Thoracic aorta (tissue), 2 donors: ENCODE results near the gene PTPRH. TPM values are rescaled to one million over a fixed set of nuclear protein-coding genes. Genes with fewer than 3 reads are reported as not detected.

Experiments
- ATAC-seq: fragments of 150-250 bp; one replicate; pipeline ENCODE4 v1.8.0; 2017; ENCODE audit warnings: low read depth; ENCODE audit not compliant: insufficient number of reproducible peaks, low FRiP score
- DNase-seq: peaks from one replicate; pipeline ENCODE4 v3.0.0-alpha.2; 2020; ENCODE audit warnings: low spot score
- H3K27ac ChIP-seq, 2 donors: fragments of 200-600 bp; sonication (generic); 1 replicate in 1 of 2; 2 replicates in 1 of 2; pipeline ENCODE4 v1.5.1; 2016; ENCODE audit warnings: mild to moderate bottlenecking in 2 of 2, moderate library complexity in 2 of 2
- H3K27me3 ChIP-seq: fragments of 200-600 bp; sonication (generic); replicated peaks from 2 replicates; pipeline ENCODE4 v1.6.0; 2016; ENCODE audit warnings: mild to moderate bottlenecking; ENCODE audit not compliant: insufficient read depth
- H3K36me3 ChIP-seq: fragments of 200-600 bp; sonication (generic); one replicate; pipeline ENCODE4 v1.5.1; 2016
- H3K4me1 ChIP-seq, 2 donors: fragments of 200-600 bp; sonication (generic); 1 replicate in 1 of 2; 2 replicates in 1 of 2; pipeline versions ENCODE4 v1.5.1 to v1.6.0; 2016; ENCODE audit warnings: low read depth in 2 of 2, mild to moderate bottlenecking in 1 of 2; ENCODE audit not compliant: control insufficient read depth in 1 of 2
- H3K4me3 ChIP-seq: fragments of 200-600 bp; sonication (generic); 2 replicates; pipeline ENCODE4 v1.5.1; 2016; ENCODE audit warnings: mild to moderate bottlenecking
- H3K9me3 ChIP-seq: fragments of 200-600 bp; sonication (generic); 2 replicates; pipeline ENCODE4 v1.5.1; 2016
- CTCF ChIP-seq: fragments of 200-600 bp; sonication (generic); IDR thresholded peaks from one replicate; pipeline ENCODE4 v1.5.1; 2019; ENCODE audit warnings: antibody characterized with exemption
- total RNA-seq, 2 donors: library from RNA; depleted of rRNA; stranded (reverse); fragments of >200 nt; gene quantifications; one replicate each; pipeline versions ENCODE4 v1.1.0 to v1.2.3, GENCODE V29; 2016

The PTPRH gene
- total RNA-seq, 2 donors from 2014 or later = 0.14 to 1.1 TPM

DNA sequence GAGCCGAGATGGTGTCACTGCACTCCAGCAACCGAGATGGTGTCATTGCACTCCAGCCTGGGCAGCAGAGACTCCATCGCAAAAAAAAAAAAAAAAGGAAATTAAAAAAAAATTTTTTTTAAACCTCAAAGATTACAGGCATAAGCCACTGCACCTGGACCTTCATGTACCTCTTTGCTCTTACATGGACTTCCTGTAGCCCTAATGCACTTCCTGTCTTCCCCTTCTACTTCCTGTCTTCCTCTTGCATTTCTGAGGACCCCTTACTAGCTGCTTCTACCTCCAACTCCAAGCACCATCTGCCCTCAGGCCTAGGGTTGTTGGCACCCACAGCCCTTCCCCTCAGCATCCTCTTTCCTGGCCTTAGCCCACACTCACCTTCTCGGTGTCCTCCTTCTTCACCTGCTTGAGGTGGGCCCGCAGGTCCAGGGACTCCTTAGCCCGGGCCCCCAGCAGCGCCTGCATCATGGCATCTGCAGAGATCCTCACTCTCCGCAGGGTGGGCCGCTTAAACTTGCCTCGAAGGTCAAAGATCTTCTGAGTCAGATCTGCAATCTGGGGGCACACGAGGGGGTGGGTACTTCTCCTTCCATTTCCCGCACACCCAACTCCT lies 55.5 kb downstream of the PTPRH start:
- Histone ChIP-seq H3K27ac (no peak overlapping the region), H3K9me3 (no peaks in the 10 kb centered on the region), H3K27me3 (no peaks in the 10 kb centered on the region), H3K36me3 (no peaks in the 10 kb centered on the region), H3K4me3 (no peak overlapping the region), H3K4me1 (peaks cover 0 to 6% of the 10 kb centered on the region in 2 donors)
- DNase-seq = no peak
- ATAC-seq = no peak
- TF ChIP-seq CTCF = no peak

GRCh38 chr19:55152017-55152416 lies 57.3 kb downstream of the PTPRH start:
- Histone ChIP-seq H3K4me1 (peaks cover 0 to 6% of the 10 kb centered on the region in 2 donors), H3K27me3 (peaks cover 4% of the 10 kb centered on the region), H3K27ac (no peak overlapping the region), H3K36me3 (no peaks in the 10 kb centered on the region), H3K4me3 (no peak overlapping the region), H3K9me3 (no peaks in the 10 kb centered on the region)
- ATAC-seq (no peak), DNase-seq (no peak)
- TF ChIP-seq CTCF = no peak

GRCh38 chr19:55149078-55150003 lies 60.0 kb downstream of the PTPRH start, which contains the start of gene TNNT1:
Gene TNNT1 (minus strand): TSS chr19:55149206. CDS start chr19:55147157, 2,049 bp downstream.
- Histone ChIP-seq H3K27me3 (peaks cover 4% of the 10 kb centered on the region), H3K9me3 (no peaks in the 10 kb centered on the region), H3K4me1 (no peaks in the 10 kb centered on the region), H3K4me3 (no peak within 1 kb of the TSS), H3K27ac (no peak within 1 kb of the TSS), H3K36me3 (no peaks in the 10 kb centered on the region)
- DNase-seq = no peak
- no peak for ATAC-seq
- no peak for TF ChIP-seq CTCF

- no peak overlapping the region for H3K27ac ChIP-seq
- ATAC-seq (no peak), DNase-seq (no peak)
- H3K27me3 ChIP-seq = peaks cover 4% of the 10 kb centered on the region
- H3K36me3 ChIP-seq = no peaks in the 10 kb centered on the region
- no peak for TF ChIP-seq CTCF
- H3K9me3 ChIP-seq = no peaks in the 10 kb centered on the region
- no peak overlapping the region for H3K4me3 ChIP-seq
- no peaks in the 10 kb centered on the region for H3K4me1 ChIP-seq
These were observed 61.6 kb downstream of the PTPRH start for GRCh38 chr19:55147545-55148251.
